ENCODE data around the gene COG2.

- TF ChIP-seq EP300 (IDR thresholded peaks at IDR 0.05) (no peak), CTCF (IDR thresholded peaks at IDR 0.05) (no peak), POLR2A (IDR thresholded peaks at IDR 0.05) (no peak)
These were observed 49.3 kb downstream of the COG2 start for GRCh38 chr1:230691615-230692014.
